Measurements from ENCODE around the gene SLC7A7.
A peak's percentile ranks its signal among the peaks of the same experiment; 100 is the strongest.
"Not testable (repeated sequence)": the region's sequence is repeated elsewhere in the genome, so short reads cannot be mapped to it uniquely, and the experiment has no call there.

Gene SLC7A7

GRCh38 chr14:22786685-22787084, 28.6 kb downstream of the SLC7A7 start:
- no peak for DNase-seq

- no peak for DNase-seq
Measured at GRCh38 chr14:22781301-22781991, 33.8 kb downstream of the SLC7A7 start.

- DNase-seq: no peak
Measured at GRCh38 chr14:22780941-22781300, 34.3 kb downstream of the SLC7A7 start.

- DNase-seq: no peak
Measured at GRCh38 chr14:22780105-22780679, 35.0 kb downstream of the SLC7A7 start.

DNA sequence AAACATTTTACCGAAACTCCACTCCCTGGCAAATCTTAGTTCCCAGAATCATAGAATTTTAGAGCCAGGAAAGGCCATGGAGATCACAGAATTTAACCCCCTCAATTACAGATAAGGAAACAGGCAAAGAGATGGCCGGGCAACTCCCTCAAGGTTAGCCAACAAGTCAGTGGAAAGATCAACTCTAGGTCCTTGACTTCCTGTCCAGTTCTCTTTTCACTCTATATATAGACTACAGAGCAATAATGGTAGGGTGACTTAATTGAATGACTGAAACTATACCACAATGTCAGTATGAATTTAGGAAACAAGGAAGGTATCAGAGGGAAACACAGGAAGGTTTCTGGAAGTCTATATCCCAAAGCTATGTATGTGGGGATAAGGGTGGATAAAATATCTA, 37.2 kb downstream of the SLC7A7 start:
- no peak for DNase-seq

- DNase-seq: not testable (repeated sequence)
Measured at GRCh38 chr14:22776849-22777248, 38.4 kb downstream of the SLC7A7 start.

DNA sequence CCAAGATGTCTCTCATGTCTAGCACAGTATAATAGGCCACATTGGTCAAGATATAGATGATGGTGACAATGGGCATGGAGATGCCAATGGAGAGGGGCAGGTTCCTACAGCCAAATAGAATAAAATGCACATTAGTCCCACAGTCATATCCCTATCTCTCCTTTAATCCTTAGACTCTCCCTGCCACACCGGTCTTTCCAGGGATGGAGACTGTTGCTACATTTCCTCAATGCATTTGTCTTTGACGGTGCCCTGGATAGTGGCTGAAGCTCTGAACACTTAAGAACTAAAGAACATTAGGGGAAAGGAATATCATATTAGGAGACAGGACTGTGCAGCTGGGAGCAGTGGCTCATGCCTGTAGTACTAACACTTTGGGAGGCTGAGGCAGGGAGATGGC, 39.0 kb downstream of the SLC7A7 start:
- no peak for DNase-seq

DNA sequence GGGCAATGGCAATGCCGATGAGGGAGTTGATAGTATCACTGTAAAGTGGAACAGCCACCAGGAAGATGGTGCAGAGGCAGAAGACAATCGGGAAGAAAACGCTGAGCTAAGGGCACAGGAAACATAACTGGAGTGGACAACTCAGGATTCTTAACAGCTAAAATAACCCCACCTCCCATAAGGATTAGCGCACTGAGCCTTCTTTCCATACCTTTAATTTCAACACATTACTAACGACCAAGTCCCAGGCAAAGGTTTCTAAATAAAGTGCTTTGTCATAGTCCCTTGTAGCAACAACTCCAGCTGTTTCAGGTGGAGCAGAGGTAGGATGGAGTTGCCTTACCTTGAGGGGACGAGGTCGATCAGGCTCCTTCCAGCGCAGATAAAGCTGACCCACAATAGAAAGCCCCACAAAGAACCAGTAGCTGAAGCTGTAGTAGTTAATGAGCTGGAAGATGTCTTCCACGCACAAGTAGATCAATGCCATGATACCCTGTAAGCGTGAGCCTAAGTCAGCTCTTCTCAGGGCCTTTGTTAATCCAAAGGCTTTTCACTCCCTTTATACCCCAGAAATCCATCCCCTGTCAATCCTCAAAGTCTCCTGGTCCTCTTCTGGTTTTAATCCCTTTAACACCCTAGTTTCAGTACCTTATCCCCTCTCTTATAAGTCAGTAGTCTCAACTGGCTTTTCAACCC, 41.1 kb downstream of the SLC7A7 start:
- no peak for DNase-seq

GRCh38 chr14:22773162-22774010, 41.8 kb downstream of the SLC7A7 start:
- DNase-seq: no peak

DNA sequence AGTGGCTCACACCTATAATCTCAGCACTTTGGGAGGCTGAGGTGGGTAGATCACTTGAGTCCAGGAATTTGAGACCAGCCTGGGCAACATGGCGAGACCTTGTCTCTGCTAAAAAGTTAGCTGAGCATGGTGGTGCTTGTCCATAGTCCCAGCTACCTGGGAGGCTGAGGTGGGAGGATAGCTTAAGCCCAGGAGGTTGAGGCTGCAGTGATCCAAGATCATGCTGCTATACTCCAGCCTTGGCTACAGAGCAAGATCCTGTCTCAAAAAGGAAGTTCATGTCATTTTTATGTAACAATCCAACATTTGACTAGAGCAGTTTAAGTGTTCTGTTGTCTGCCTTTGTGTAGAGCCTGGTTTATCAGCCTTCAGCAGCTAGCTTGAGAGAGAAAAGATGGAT, 42.5 kb downstream of the SLC7A7 start:
- no peak for DNase-seq

DNA sequence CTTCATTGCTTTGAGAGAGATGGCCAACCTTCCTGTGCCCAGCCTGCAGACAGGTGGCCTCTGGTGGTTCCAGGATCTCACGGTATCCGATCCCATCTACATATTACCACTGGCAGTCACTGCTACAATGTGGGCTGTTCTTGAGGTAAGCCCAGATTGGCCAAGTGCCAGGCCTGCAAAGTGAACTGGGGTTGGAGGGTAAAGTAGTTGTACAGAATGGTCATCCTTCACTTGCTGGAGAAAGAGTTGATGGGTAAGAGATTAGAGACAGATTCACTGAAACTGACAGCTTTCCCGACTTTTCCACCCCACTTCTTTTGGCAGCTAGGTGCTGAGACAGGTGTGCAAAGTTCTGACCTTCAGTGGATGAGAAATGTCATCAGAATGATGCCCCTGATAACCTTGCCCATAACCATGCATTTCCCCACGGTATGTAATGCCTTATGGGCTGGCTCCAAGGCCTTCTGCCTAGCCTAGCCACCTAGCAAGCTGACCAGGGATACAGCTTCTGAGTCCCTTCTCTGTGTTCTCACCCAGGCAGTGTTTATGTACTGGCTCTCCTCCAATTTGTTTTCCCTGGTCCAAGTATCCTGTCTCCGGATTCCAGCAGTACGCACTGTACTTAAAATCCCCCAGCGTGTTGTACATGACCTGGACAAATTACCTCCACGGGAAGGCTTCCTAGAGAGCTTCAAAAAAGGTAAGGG, 44.6 kb downstream of the SLC7A7 start:
- no peak for DNase-seq

GRCh38 chr14:22769369-22769768, 45.9 kb downstream of the SLC7A7 start:
- DNase-seq: no peak

DNA sequence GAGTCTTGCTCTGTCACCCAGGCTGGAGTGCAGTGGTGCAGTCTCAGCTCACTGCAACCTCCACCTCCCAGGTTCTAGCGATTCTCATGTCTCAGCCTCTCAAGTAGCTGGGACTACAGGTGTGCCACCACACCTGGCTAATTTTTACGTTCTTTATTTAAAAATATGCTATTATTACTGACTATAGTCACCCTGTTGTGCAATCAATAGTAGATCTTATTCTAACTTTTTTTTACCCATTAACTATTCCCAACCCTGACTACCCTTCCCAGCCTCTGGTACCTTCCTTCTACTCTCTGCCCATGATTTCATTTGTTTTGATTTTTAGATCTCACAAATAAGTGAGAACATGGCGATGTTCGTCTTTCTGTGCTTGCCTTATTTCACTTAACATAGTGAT, 46.3 kb downstream of the SLC7A7 start:
- DNase-seq: no peak

- no peak for DNase-seq
Measured at GRCh38 chr14:22767323-22767589, 48.0 kb downstream of the SLC7A7 start.

GRCh38 chr14:22766457-22767322, 48.5 kb downstream of the SLC7A7 start, which contains the start of gene OXA1L:
Gene OXA1L, plus strand, starts transcription at chr14:22766688. Its CDS starts 14 bp downstream, at chr14:22766702.
- DNase-seq: peak; percentile 99

GRCh38 chr14:22764382-22764781, 50.9 kb downstream of the SLC7A7 start:
- DNase-seq: no peak

GRCh38 chr14:22761734-22762133, 53.5 kb downstream of the SLC7A7 start:
- DNase-seq: no peak

DNA sequence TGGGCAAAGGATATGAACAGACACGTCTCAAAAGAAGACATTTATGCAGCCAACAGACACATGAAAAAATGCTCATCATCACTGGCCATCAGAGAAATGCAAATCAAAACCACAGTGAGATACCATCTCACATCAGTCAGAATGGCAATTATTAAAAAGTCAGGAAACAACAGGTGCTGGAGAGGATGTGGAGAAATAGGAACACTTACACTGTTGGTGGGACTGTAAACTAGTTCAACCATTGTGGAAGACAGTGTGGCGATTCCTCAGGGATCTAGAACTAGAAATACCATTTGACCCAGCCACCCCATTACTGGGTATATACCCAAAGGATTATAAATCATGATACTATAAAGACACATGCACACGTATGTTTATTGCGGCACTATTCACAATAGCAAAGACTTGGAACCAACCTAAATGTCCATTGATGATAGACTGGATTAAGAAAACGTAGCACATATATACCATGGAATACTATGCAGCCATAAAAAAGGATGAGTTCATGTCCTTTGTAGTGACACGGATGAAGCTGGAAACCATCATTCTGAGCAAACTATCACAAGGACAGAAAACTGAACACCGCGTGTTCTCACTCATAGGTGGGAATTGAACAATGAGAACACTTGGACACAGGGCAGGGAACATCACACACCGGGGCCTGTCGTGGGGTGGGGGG, 57.1 kb downstream of the SLC7A7 start:
- DNase-seq: not testable (repeated sequence)

GRCh38 chr14:22753586-22753985, 61.6 kb downstream of the SLC7A7 start:
- no peak for DNase-seq

GRCh38 chr14:22752422-22752821, 62.8 kb downstream of the SLC7A7 start:
- no peak for DNase-seq

DNA sequence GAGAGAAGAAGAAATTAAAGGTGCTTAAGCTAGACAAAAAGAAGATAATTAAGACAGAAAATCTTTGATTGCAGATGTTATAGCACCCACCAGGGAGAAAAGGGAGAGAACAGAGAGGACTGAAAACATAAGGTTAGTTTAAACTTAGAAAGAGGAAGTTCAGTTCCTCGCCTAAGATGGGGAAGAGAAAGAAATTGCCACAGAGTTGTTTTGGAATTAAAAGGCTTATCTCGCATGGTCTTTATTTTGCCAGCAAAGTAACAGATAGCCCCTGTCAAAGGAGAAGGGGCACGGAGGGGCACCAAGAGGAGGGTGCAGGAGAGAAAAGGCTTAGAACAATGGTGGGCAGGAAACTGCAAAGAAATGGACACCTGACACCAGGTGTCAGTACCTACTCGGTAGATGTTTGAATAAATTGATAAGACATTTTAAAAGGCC, 66.6 kb downstream of the SLC7A7 start:
- no peak for DNase-seq
